Measurements from ENCODE around the gene WWP2.

WWP2 gene

GRCh38 chr16:69829338-69829737, 67.2 kb downstream of the WWP2 start:
- H3K4me3 ChIP-seq (ENCODE audit: low read depth, low read length) = no peak overlapping the region
- no peak for TF ChIP-seq CTCF (IDR thresholded peaks at IDR 0.05; ENCODE audit: low read depth, low read length)

GRCh38 chr16:69830146-69830533, 68.0 kb downstream of the WWP2 start:
- TF ChIP-seq CTCF (IDR thresholded peaks at IDR 0.05; ENCODE audit: low read depth, low read length) = no peak
- no peak overlapping the region for H3K4me3 ChIP-seq (ENCODE audit: low read depth, low read length)

- H3K4me3 ChIP-seq (ENCODE audit: low read depth, low read length) = no peak overlapping the region
- TF ChIP-seq CTCF (IDR thresholded peaks at IDR 0.05; ENCODE audit: low read depth, low read length) = no peak
Observed at GRCh38 chr16:69830534-69831211, 68.5 kb downstream of the WWP2 start.

- H3K4me3 ChIP-seq (ENCODE audit: low read depth, low read length) = no peak overlapping the region
- TF ChIP-seq CTCF (IDR thresholded peaks at IDR 0.05; ENCODE audit: low read depth, low read length) = no peak
Observed at GRCh38 chr16:69831212-69832123, 69.3 kb downstream of the WWP2 start.

- no peak for TF ChIP-seq CTCF (IDR thresholded peaks at IDR 0.05; ENCODE audit: low read depth, low read length)
Observed at GRCh38 chr16:69833357-69834282, 71.5 kb downstream of the WWP2 start.

GRCh38 chr16:69834807-69835466, 72.8 kb downstream of the WWP2 start:
- no peak overlapping the region for H3K4me3 ChIP-seq (ENCODE audit: low read depth, low read length)
- TF ChIP-seq CTCF (IDR thresholded peaks at IDR 0.05; ENCODE audit: low read depth, low read length) = no peak

More at GRCh38 chr16:69833357-69834282, 71.5 kb downstream of the WWP2 start:
- no peak overlapping the region for H3K4me3 ChIP-seq (ENCODE audit: low read depth, low read length)
